Activated CD8-positive, alpha-beta T cell treated with anti-CD3 and anti-CD28 coated beads for 36 hours (primary cell): ENCODE results near the gene TRIOBP. TPM values are rescaled to one million over a fixed set of nuclear protein-coding genes. Genes with fewer than 3 reads are reported as not detected.

ENCODE experiments used
- ATAC-seq: fragments of 200-7000 bp; cut with Tn5 transposase; one replicate; pipeline ENCODE4 v1.10.0; 2021; ENCODE audit warnings: mild to moderate bottlenecking, moderate library complexity
- CTCF ChIA-PET: fragments of 350-600 bp; sonication (Branson Sonifier 250); formaldehyde crosslinking; loops from one replicate; lab custom pipeline; 2021; ENCODE audit warnings: antibody characterized with exemption; lab: Charles Lee
- POLR2A ChIA-PET: fragments of 350-600 bp; sonication (Branson Sonifier 250); formaldehyde crosslinking; loops from one replicate; lab custom pipeline; 2021; ENCODE audit warnings: antibody characterized with exemption; lab: Charles Lee
- DNase-seq: peaks from one replicate; pipeline ENCODE4 v3.0.0-alpha.2; 2020
- H3K27ac Mint-ChIP-seq: one replicate; pipeline ENCODE4 v1.8.0; 2021; ENCODE audit warnings: mild to moderate bottlenecking, mixed read lengths
- H3K27me3 Mint-ChIP-seq: one replicate; pipeline ENCODE4 v1.8.0; 2021; ENCODE audit warnings: mixed read lengths
- H3K36me3 Mint-ChIP-seq: one replicate; pipeline ENCODE4 v1.8.0; 2021; ENCODE audit warnings: low read depth, mixed read lengths
- H3K4me1 Mint-ChIP-seq: one replicate; pipeline ENCODE4 v1.8.0; 2021; ENCODE audit warnings: low read depth, mixed read lengths
- H3K4me3 Mint-ChIP-seq: one replicate; pipeline ENCODE4 v1.8.0; 2021; ENCODE audit warnings: mild to moderate bottlenecking, moderate library complexity, mixed read lengths
- H3K9me3 Mint-ChIP-seq: one replicate; pipeline ENCODE4 v1.8.0; 2021; ENCODE audit warnings: mixed read lengths
- intact Hi-C: fragments of 100-400 bp; cut with micrococcal nuclease; formaldehyde crosslinking; loops from one replicate; pipeline ENCODE4 v1.10.0; 2022
- total RNA-seq, 2 experiments: library from RNA; stranded (reverse); gene quantifications; one replicate each; pipeline ENCODE4 v1.2.3, GENCODE V29; 2021
- TF ChIP-seq, protein P1 (sequence below): fragments of 200-600 bp; IDR thresholded peaks from one replicate; pipeline ENCODE4 v1.8.0; 2022; ENCODE audit warnings: antibody characterized with exemption, mild to moderate bottlenecking

TRIOBP gene
- total RNA-seq, 2 experiments from 2014 or later = 17.8 to 20.7 TPM

DNA sequence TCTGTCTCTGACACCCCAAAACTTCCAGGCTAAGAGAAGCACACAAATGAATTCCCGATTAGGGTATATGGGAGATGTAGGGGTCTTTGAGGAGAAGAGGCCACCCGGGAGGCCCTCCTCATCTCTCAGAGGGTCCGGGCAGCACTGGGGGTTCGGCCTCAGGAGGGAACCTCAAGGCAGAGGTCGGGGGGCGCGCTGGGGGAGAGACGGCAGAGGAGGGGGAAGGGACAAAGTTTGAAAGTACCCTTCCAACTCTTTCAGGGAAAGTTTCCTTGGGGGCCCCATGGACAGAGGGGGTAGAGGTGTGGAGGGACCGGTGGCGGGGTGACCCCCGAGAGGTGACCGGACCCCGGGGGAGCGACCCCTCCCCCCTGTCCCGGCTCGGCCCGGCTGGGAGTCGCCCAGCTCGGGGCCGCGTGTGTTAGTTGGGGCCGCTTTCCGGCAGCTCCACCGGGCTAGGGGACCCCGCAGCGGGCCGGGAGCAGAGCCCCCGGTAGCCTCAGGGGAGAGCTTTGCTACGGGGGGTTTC lies 107.6 kb downstream of the TRIOBP start:
- ATAC-seq = no peak
- H3K27me3 Mint-ChIP-seq = peaks cover 52% of the 10 kb centered on the region
- intact Hi-C loops = no loop called here
- no peak for DNase-seq
- H3K4me3 Mint-ChIP-seq = peak overlapping the region; percentile 48
- no peaks in the 10 kb centered on the region for H3K9me3 Mint-ChIP-seq
- ChIA-PET POLR2A (interaction anchor here (2.0 kb wide), 1 partner anchor 64 kb away, joined by 5 read pairs; no protein-coding TSS in a partner anchor), CTCF (interaction anchor here (1.0 to 5.8 kb wide), 2 partner anchors 14 to 59 kb away, joined by 3 to 73 read pairs; no protein-coding TSS in a partner anchor)
- TF ChIP-seq, protein P1, sequence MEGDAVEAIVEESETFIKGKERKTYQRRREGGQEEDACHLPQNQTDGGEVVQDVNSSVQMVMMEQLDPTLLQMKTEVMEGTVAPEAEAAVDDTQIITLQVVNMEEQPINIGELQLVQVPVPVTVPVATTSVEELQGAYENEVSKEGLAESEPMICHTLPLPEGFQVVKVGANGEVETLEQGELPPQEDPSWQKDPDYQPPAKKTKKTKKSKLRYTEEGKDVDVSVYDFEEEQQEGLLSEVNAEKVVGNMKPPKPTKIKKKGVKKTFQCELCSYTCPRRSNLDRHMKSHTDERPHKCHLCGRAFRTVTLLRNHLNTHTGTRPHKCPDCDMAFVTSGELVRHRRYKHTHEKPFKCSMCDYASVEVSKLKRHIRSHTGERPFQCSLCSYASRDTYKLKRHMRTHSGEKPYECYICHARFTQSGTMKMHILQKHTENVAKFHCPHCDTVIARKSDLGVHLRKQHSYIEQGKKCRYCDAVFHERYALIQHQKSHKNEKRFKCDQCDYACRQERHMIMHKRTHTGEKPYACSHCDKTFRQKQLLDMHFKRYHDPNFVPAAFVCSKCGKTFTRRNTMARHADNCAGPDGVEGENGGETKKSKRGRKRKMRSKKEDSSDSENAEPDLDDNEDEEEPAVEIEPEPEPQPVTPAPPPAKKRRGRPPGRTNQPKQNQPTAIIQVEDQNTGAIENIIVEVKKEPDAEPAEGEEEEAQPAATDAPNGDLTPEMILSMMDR = no peak
- no peak overlapping the region for H3K27ac Mint-ChIP-seq
- no peaks in the 10 kb centered on the region for H3K36me3 Mint-ChIP-seq
- H3K4me1 Mint-ChIP-seq = peaks cover 36% of the 10 kb centered on the region

DNA sequence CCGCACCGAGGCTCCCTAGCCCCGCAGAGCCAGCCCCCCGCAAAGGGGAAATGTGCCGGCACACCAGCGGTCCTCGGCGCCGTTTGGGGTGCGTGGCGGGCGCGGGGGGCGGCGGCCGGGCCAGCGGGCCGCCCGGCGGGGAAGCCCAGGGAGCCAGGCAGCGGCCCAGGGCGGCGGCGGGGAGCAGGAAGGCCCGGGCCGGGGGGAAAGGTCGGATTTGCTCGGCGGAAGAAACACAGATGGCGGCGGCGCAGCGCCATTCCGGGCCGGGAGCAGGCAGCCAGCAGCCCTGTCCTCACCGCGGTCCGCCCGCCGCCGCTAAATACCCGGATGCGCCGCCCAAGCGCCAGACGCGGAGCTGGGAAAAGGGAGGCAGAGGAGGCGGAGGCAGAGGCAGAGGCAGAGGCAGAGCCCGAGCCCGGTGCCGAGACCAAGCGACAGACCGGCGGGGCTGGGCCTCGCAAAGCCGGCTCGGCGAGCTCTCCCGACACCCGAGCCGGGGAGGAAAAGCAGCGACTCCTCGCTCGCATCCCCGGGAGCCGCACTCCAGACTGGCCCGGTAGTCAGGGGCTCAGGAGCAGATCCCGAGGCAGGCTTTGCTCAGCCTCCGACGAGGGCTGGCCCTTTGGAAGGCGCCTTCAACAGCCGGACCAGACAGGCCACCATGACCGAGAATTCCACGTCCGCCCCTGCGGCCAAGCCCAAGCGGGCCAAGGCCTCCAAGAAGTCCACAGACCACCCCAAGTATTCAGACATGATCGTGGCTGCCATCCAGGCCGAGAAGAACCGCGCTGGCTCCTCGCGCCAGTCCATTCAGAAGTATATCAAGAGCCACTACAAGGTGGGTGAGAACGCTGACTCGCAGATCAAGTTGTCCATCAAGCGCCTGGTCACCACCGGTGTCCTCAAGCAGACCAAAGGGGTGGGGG lies 108.3 kb downstream of the TRIOBP start:
- ChIA-PET CTCF (interaction anchor here (1.0 to 5.8 kb wide), 2 partner anchors 14 to 58 kb away, joined by 3 to 73 read pairs; no protein-coding TSS in a partner anchor), POLR2A (interaction anchor here (2.0 kb wide), 1 partner anchor 64 kb away, joined by 5 read pairs; no protein-coding TSS in a partner anchor)
- Mint-ChIP-seq H3K36me3 (no peaks in the 10 kb centered on the region), H3K4me3 (peak overlapping the region; percentile 59), H3K9me3 (no peaks in the 10 kb centered on the region), H3K27ac (no peak overlapping the region), H3K27me3 (peaks cover 55% of the 10 kb centered on the region), H3K4me1 (peaks cover 36% of the 10 kb centered on the region)
- TF ChIP-seq, protein P1 = no peak
- DNase-seq = peak; percentile 71
- ATAC-seq = peak; percentile 11
- intact Hi-C loops = no loop called here

DNA sequence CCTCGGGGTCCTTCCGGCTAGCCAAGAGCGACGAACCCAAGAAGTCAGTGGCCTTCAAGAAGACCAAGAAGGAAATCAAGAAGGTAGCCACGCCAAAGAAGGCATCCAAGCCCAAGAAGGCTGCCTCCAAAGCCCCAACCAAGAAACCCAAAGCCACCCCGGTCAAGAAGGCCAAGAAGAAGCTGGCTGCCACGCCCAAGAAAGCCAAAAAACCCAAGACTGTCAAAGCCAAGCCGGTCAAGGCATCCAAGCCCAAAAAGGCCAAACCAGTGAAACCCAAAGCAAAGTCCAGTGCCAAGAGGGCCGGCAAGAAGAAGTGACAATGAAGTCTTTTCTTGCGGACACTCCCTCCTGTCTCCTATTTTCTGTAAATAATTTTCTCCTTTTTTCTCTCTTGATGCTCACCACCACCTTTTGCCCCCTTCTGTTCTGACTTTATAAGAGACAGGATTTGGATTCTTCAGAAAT lies 109.0 kb downstream of the TRIOBP start:
- no peak overlapping the region for H3K27ac Mint-ChIP-seq
- CTCF ChIA-PET = interaction anchor here (5.8 kb wide), 1 partner anchor 13 kb away, joined by 73 read pairs; no protein-coding TSS in a partner anchor

DNA sequence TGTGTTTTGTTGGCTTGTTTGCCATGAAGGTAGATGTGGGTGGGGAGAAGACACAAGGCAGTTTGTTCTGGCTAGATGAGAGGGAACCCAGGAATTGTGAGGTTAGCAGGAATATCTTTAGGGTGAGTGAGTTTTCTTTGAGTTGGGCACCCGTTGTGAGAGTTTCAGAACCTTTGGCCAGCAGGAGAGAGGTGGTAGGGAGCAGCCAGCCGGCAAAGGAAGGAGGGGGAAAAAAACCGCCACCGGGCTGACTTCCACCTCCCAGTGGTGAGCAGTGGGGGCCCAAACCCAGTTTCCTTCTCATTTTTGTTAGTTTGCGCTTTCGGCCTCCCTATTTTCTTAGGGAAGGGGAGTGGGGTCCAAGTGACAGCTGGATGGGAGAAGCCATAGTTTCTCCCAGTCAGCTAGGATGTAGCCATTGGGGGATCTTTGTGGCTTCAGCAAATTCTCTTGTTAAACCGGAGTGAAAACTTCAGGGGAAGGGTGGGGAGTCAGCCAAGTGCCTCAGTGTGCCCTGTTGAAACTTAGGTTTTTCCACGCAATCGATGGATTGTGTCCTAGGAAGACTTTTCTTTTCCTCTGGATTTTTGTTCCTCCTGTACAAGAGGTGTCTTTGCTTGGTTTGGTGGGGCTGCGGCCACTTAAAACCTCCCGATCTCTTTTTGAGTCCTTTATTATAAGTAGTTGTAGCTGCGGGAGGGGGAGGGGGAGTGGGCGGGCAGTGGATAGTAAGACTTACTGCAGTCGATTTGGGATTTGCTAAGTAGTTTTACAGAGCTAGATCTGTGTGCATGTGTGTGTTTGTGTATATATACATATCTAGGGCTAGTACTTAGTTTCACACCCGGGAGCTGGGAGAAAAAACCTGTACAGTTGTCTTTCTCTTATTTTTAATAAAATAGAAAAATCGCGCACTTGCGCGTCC lies 109.8 kb downstream of the TRIOBP start:
- peak overlapping the region; percentile 77 for H3K4me3 Mint-ChIP-seq
- DNase-seq (peak; percentile 64), ATAC-seq (no peak)
- TF ChIP-seq, protein P1 = no peak
- ChIA-PET CTCF (interaction anchor here (2.0 to 5.8 kb wide), 3 partner anchors 12 to 163 kb away, joined by 8 to 73 read pairs (median 11); no protein-coding TSS in a partner anchor), POLR2A (interaction anchor here (1.0 to 3.2 kb wide), 3 partner anchors 12 to 198 kb away, joined by 3 to 7 read pairs (median 3); partner anchors contain the start of gene GGA1)
- H3K27me3 Mint-ChIP-seq = peaks cover 52% of the 10 kb centered on the region
- no peak overlapping the region for H3K27ac Mint-ChIP-seq
- intact Hi-C loops = no loop called here
- H3K36me3 Mint-ChIP-seq = no peaks in the 10 kb centered on the region
- H3K4me1 Mint-ChIP-seq = peaks cover 36% of the 10 kb centered on the region
- no peaks in the 10 kb centered on the region for H3K9me3 Mint-ChIP-seq

More for the DNA sequence above, 109.0 kb downstream of the TRIOBP start:
- peak overlapping the region; percentile 59 for H3K4me3 Mint-ChIP-seq
- TF ChIP-seq, protein P1 = no peak
- peaks cover 36% of the 10 kb centered on the region for H3K4me1 Mint-ChIP-seq
- H3K9me3 Mint-ChIP-seq = no peaks in the 10 kb centered on the region
- intact Hi-C loops = no loop called here
- H3K27me3 Mint-ChIP-seq = peaks cover 52% of the 10 kb centered on the region
- POLR2A ChIA-PET = interaction anchor here (3.2 kb wide), 1 partner anchor 197 kb away, joined by 7 read pairs; the partner anchor contains the start of gene GGA1
- H3K36me3 Mint-ChIP-seq = no peaks in the 10 kb centered on the region
- no peak for DNase-seq
- no peak for ATAC-seq
